Fibroblast of pulmonary artery (primary cell): ENCODE data around the gene GAB2.
"Not testable (repeated sequence)": the region's sequence is repeated elsewhere in the genome, so short reads cannot be mapped to it uniquely, and the experiment has no call there.

Source experiments
- DNase-seq: peaks from one replicate; pipeline ENCODE4 v3.0.0-alpha.2; 2010; ENCODE audit warnings: low read depth
- H3K4me3 ChIP-seq: replicated peaks from 2 replicates; pipeline ENCODE4 v1.5.1; 2011; ENCODE audit warnings: low read depth, mild to moderate bottlenecking, control low read depth, low read length, moderate library complexity
- TF ChIP-seq, protein P1 (sequence below): IDR thresholded peaks from 2 replicates; pipeline ENCODE4 v1.5.1; 2011; ENCODE audit warnings: mild to moderate bottlenecking, control low read depth, low read length, inconsistent platforms; ENCODE audit errors: missing control alignments

The GAB2 gene

DNA sequence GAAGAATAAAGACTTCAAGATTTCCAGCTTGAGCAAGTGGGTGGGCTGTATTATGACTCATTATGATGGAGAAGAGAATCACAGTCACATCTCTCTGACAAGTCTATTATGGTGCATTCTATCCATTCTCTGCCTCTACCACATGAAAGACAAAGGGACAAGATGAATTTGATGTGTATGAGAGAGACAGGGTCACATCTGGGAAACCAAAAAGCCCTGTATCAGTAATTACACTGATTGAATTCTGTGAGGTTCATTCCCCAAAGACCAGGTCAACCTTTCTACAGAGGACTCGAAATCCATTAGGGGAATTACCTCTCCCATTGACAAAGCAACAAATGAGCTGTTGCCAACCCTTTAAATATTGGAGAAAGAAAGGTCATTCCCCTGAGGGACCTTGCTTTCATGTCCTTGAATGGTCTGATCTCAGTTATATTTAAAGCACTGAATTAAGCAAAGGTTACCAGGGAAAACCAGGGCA, 119.3 kb downstream of the GAB2 start:
- TF ChIP-seq, protein P1, sequence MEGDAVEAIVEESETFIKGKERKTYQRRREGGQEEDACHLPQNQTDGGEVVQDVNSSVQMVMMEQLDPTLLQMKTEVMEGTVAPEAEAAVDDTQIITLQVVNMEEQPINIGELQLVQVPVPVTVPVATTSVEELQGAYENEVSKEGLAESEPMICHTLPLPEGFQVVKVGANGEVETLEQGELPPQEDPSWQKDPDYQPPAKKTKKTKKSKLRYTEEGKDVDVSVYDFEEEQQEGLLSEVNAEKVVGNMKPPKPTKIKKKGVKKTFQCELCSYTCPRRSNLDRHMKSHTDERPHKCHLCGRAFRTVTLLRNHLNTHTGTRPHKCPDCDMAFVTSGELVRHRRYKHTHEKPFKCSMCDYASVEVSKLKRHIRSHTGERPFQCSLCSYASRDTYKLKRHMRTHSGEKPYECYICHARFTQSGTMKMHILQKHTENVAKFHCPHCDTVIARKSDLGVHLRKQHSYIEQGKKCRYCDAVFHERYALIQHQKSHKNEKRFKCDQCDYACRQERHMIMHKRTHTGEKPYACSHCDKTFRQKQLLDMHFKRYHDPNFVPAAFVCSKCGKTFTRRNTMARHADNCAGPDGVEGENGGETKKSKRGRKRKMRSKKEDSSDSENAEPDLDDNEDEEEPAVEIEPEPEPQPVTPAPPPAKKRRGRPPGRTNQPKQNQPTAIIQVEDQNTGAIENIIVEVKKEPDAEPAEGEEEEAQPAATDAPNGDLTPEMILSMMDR, result no peak
- no peak overlapping the region for H3K4me3 ChIP-seq
- no peak for DNase-seq

DNA sequence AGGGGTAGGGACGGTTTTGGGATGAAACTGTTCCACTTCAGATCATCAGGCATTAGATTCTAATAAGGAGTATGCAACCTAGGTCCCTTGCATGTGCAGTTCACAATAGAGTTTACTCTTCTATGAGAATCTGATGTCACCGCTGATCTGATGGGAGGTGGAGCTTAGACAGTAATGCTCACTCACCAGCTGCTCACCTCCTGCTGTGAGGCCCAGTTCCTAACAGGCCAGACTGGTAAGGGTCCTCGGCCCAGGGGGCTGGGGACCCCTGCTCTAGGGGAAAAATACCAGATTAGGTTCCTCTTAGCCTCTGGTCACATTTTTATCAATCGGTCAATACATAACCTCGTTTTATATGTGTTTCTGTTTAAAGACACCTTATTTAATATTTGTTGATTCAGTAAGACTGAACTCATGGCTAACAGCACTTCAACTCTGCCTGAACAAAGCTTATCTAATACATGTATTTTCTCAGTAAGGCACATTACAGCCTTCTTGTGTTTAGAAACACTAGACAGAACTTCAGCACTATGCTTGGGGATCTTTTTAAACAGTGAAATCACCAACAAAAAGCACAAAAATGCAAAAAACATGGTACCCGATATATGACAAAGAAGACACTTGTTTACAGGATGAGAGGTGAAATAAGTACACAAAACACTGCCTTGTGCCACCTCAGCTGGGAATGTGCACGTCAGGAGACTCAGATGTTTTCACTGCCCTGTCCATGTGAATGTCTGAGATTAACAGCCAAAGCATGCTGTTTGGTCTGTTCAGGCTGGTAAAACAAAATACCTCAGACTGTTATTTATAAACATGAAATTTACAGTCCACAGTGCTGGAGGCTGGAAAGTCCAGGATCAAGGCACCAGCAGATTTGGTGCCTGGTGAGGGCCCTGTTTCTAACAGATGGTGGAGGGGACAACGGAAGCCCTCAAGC, 121.4 kb downstream of the GAB2 start:
- TF ChIP-seq, protein P1, result no peak
- no peak for DNase-seq
- H3K4me3 ChIP-seq, result no peak overlapping the region

DNA sequence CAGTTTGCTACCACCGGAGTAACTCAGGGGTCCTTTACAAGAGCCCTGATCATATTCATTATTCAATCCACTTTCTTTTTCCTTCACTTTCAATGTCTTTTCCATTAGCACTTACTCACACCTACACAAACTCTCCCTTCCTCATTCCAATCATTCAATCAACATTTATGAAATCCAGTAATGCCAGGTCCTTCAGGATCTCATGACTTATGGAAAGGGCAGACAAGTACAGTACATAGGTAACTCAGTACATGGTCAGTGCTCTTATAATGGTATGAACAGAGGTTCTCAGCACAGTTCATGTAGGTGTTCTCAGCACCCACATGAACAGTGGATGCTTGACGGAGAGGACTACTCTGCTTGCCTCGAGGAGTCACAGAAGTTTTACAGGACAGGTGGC, 122.3 kb downstream of the GAB2 start:
- TF ChIP-seq, protein P1, result no peak
- H3K4me3 ChIP-seq, result no peak overlapping the region
- DNase-seq, result no peak

DNA sequence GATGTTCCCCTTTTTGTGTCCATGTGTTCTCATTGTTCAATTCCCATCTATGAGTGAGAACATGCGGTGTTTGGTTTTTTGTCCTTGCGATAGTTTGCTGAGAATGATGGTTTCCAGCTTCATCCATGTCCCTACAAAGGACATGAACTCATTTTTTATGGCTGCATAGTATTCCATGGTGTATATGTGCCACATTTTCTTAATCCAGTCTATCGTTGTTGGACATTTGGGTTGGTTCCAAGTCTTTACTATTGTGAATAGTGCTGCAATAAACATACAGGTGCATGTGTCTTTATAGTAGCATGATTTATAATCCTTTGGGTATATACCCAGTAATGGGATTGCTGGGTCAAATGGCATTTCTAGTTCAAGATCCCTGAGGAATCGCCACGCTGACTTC, 123.5 kb downstream of the GAB2 start:
- not testable (repeated sequence) for DNase-seq

DNA sequence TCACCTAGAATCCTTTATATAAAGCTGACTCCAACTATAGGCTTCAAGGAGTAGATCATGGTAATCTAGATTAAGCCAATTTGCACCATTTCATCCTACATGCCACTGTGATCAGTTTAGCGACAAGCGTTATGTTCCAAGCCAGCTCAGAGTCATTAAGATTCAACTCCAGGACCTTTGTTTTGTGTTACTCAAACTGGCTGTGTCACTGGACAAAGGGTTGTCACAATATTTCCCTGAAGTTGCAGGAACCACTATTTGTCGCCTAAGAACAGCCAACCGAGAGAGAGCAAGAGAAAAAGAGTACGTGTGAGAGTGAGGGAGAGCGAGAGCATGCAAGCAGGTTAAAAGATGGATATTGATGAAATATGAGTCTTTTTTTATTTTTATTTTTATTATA, 124.1 kb downstream of the GAB2 start:
- no peak for DNase-seq
- TF ChIP-seq, protein P1, result no peak
- no peak overlapping the region for H3K4me3 ChIP-seq

More for the DNA sequence above, 123.5 kb downstream of the GAB2 start:
- not testable (repeated sequence) for H3K4me3 ChIP-seq

DNA sequence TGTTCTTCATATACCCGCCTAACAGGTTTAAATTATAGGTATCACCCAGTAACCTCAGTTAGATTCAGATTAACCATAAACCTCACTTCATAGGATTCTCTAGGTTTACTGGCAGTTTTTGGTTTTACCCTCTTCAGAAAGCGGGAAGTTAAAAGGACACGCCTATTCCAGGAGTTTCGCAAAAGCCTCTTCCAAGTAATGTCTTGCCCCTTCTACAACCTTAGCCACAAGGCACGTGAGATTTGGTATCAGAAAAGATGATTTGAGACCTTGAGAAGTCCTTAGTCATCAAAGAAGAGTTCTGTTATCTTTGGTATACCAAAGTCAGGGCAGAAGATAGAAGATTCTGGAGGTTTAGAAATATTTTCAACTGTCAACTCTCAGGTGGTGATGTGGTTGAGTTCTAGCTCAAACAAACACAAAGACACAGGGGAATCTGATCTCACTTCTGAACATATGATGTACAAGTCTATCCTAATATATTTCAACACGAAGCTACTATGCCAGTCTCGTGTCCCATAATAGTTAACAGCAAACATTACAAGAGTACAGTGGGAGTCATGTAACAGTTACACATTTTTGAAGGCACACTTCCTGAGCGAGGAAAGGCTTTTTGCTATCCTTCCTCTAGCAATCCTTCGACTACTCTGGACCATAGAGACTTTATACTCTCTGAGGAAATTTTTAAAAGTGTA, 125.4 kb downstream of the GAB2 start:
- TF ChIP-seq, protein P1, result no peak
- DNase-seq, result no peak
- H3K4me3 ChIP-seq, result no peak overlapping the region

DNA sequence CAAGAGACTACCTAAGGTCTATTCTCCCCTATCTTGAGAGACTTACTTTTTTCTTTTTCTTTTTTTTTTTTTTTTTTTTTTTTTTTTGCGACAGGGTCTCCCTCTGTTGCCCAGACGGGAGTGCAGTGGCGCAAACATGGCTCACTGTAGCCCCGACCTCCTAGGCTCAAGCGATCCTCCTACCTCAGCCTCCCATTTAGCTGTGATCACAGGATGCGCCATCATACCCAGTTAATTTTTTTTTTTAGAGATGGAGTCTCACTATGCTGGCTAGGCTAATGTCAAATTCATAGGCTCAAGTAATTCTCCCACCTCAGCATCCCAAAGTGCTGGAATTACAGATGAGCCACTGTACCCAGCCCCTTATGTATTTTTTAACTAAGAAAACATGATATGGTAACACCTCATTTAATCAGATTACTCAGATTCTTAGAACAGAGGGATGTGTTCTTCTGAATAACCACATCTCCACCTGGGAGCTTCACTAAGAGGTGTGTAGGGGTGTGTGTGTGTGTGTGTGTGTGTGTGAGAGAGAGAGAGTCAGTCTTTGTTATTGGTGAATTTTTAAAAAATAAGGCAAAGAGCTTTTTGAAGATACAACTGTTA, 126.0 kb downstream of the GAB2 start:
- TF ChIP-seq, protein P1, result no peak
- no peak for DNase-seq
- H3K4me3 ChIP-seq, result no peak overlapping the region
